Hepatocyte (in vitro differentiated cells): Measurements from ENCODE around the gene VENTX.

ENCODE experiments used
- EZH2phosphoT487 ChIP-seq: fragments of 200-600 bp; sonication (generic); IDR thresholded peaks from one replicate; pipeline ENCODE4 v1.6.1; 2018; ENCODE audit warnings: antibody characterized with exemption, mild to moderate bottlenecking, low read depth, moderate library complexity; ENCODE audit not compliant: unreplicated experiment, severe bottlenecking
- TF ChIP-seq, protein P1 (sequence below): fragments of 200-600 bp; sonication (generic); IDR thresholded peaks from 2 replicates; pipeline ENCODE4 v1.5.1; 2016; ENCODE audit warnings: antibody characterized with exemption, mild to moderate bottlenecking; ENCODE audit not compliant: poor library complexity

DNA sequence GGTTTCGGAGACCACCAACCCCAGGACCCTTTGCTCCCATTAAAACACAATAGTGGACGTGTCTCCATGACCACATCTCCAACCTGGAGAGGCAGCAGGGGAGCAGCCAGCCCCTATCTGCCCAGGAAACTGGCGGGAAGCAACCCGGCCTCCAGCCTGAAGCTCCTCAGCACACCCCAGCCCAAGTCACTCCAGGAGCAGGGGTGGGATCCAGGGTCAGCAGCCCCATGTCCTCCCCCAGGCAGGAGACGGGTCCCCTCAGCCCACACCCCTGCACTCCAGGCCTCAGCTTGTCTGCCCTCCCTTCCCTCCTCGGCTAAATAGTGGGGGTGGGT lies 38.4 kb downstream of the VENTX start:
- TF ChIP-seq, protein P1, sequence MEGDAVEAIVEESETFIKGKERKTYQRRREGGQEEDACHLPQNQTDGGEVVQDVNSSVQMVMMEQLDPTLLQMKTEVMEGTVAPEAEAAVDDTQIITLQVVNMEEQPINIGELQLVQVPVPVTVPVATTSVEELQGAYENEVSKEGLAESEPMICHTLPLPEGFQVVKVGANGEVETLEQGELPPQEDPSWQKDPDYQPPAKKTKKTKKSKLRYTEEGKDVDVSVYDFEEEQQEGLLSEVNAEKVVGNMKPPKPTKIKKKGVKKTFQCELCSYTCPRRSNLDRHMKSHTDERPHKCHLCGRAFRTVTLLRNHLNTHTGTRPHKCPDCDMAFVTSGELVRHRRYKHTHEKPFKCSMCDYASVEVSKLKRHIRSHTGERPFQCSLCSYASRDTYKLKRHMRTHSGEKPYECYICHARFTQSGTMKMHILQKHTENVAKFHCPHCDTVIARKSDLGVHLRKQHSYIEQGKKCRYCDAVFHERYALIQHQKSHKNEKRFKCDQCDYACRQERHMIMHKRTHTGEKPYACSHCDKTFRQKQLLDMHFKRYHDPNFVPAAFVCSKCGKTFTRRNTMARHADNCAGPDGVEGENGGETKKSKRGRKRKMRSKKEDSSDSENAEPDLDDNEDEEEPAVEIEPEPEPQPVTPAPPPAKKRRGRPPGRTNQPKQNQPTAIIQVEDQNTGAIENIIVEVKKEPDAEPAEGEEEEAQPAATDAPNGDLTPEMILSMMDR, result no peak
- no peak for TF ChIP-seq EZH2phosphoT487
